HepG2 (cell line): Measurements from ENCODE around the gene ZBTB45. TPM values are rescaled to one million over a fixed set of nuclear protein-coding genes. Genes with fewer than 3 reads are reported as not detected.
A peak's percentile ranks its signal among the peaks of the same experiment; 100 is the strongest.

Experiments used
- ATAC-seq: fragments of 200-7000 bp; cut with Tn5 transposase; 3 replicates; pipeline ENCODE4 v1.9.1; 2020; ENCODE audit warnings: mild to moderate bottlenecking, moderate library complexity
- BruUV-seq: library from RNA; stranded (reverse); fragments of 400-500 nt; replicated peaks from 2 replicates; lab custom pipeline; 2021; lab: Mats Ljungman, UMichigan
- CTCF ChIA-PET: fragments of 300-600 bp; formaldehyde crosslinking; extraction: SDS; loops from one replicate; lab custom pipeline; 2021; ENCODE audit warnings: low total read pairs, inconsistent platforms, low intra/inter-chr PET ratio; lab: Yijun Ruan, JAX
- POLR2A ChIA-PET: fragments of 350-600 bp; sonication (Branson Sonifier 250); formaldehyde crosslinking; loops from one replicate; lab custom pipeline; 2020; ENCODE audit warnings: antibody characterized with exemption, inconsistent platforms; lab: Yijun Ruan, JAX
- DNase-seq: peaks from one replicate; pipeline ENCODE4 v3.0.0-alpha.2; 2015; ENCODE audit warnings: low spot score
- FAIRE-seq: peaks from 3 replicates; lab custom pipeline; 2011; peaks lifted over from hg19 to GRCh38; lab: Jason Lieb, UNC
- H2AFZ ChIP-seq: one replicate; pipeline ENCODE4 v1.6.1; 2011; ENCODE audit warnings: low read length, inconsistent platforms
- H3K27ac ChIP-seq: fragments of 300-600 bp; 3 replicates; pipeline ENCODE4 v1.8.0; 2011; ENCODE audit warnings: mixed run types, mild to moderate bottlenecking, mixed read lengths, low read length, inconsistent platforms; ENCODE audit not compliant: insufficient read depth; ENCODE audit errors: extremely low read length
- H3K27me3 ChIP-seq, 2 experiments: fragments of 200-600 bp in 1 of 2; 2 replicates in 1 of 2; 3 replicates in 1 of 2; pipeline versions ENCODE4 v1.6.0 to v1.8.0; 2011; ENCODE audit warnings: low read length in 2 of 2, mild to moderate bottlenecking in 2 of 2, moderate library complexity in 2 of 2, inconsistent platforms in 1 of 2; ENCODE audit not compliant: insufficient read depth in 2 of 2, control insufficient read depth in 1 of 2
- H3K36me3 ChIP-seq, 2 experiments: fragments of 200-600 bp in 1 of 2; replicated peaks in 1 of 2; 2 replicates in 1 of 2; 3 replicates in 1 of 2; pipeline versions ENCODE4 v1.5.1 to v1.8.0; 2011; ENCODE audit warnings: low read length in 2 of 2, inconsistent platforms in 1 of 2; ENCODE audit not compliant: insufficient read depth in 2 of 2, control insufficient read depth in 1 of 2
- H3K4me1 ChIP-seq: 2 replicates; pipeline ENCODE4 v1.5.1; 2012; ENCODE audit warnings: low read length, inconsistent platforms; ENCODE audit not compliant: insufficient read depth
- H3K4me2 ChIP-seq: 2 replicates; pipeline ENCODE4 v1.6.0; 2011; ENCODE audit warnings: low read depth, low read length, inconsistent platforms
- H3K4me3 ChIP-seq, 3 experiments: fragments of 200-600 bp in 1 of 3; sonication (generic), shearing (Covaris generic) in 1 of 3; replicated peaks in 1 of 3; 2 replicates each; pipeline ENCODE4 v1.5.1; 2011 to 2016; ENCODE audit warnings: low read length in 3 of 3, inconsistent platforms in 2 of 3, low read depth in 2 of 3, mild to moderate bottlenecking in 2 of 3, control low read depth in 1 of 3, mixed read lengths in 1 of 3; ENCODE audit not compliant: insufficient read depth in 1 of 3
- H3K79me2 ChIP-seq: one replicate; pipeline ENCODE4 v1.6.1; 2011; ENCODE audit warnings: low read length, inconsistent platforms; ENCODE audit not compliant: insufficient read depth
- H3K9ac ChIP-seq: 2 replicates; pipeline ENCODE4 v1.6.0; 2011; ENCODE audit warnings: mild to moderate bottlenecking, low read depth, low read length, inconsistent platforms; ENCODE audit not compliant: insufficient read depth
- H3K9me3 ChIP-seq: 2 replicates; pipeline ENCODE4 v1.5.1; 2012; ENCODE audit warnings: mild to moderate bottlenecking, low read length
- H4K20me1 ChIP-seq: 2 replicates; pipeline ENCODE4 v1.6.0; 2011; ENCODE audit warnings: inconsistent platforms, mild to moderate bottlenecking, low read length, moderate library complexity; ENCODE audit not compliant: insufficient read depth
- RARA ChIP-seq: IDR thresholded peaks from 2 replicates; pipeline ENCODE4 v1.6.1; 2016; ENCODE audit warnings: missing genetic modification reagents, missing compliant biosample characterization
- SOX5 ChIP-seq: IDR thresholded peaks from 2 replicates; pipeline ENCODE4 v1.6.1; 2016; ENCODE audit warnings: borderline replicate concordance
- ZBTB37 ChIP-seq: sonication (generic); formaldehyde crosslinking; IDR thresholded peaks from 2 replicates; pipeline ENCODE4 v1.4.0; 2020; ENCODE audit warnings: mild to moderate bottlenecking, missing genetic modification reagents
- ZNF318 ChIP-seq: sonication (generic); formaldehyde crosslinking; IDR thresholded peaks from 2 replicates; pipeline ENCODE4 v1.4.0; 2020; ENCODE audit warnings: mild to moderate bottlenecking, missing genetic modification reagents
- ZNF367 ChIP-seq: sonication (generic); formaldehyde crosslinking; IDR thresholded peaks from 2 replicates; pipeline ENCODE4 v1.4.0; 2020; ENCODE audit warnings: missing genetic modification reagents, borderline replicate concordance
- WGBS: methylation state at CpG from one replicate; pipeline ENCODE4 v1.1.6; 2017; ENCODE audit warnings: low lambda C conversion rate; 5-methylcytosine and 5-hydroxymethylcytosine counted together
- in situ Hi-C: cut with HindIII; loops from 2 replicates; pipeline ENCODE4 v1.10.0; 2017; ENCODE audit warnings: low pct_unique_long_range_greater_than_20kb; ENCODE audit not compliant: extremely low pct_ligation_motif_present
- intact Hi-C: fragments of 100-400 bp; cut with micrococcal nuclease; formaldehyde crosslinking; loops from one replicate; pipeline ENCODE4 v1.10.0; 2022; ENCODE audit not compliant: unreplicated experiment
- polyA plus RNA-seq, 8 experiments: library from polyadenylated mRNA; depleted of rRNA in 3 of 8; stranded (reverse) in 7 of 8; unstranded in 1 of 8; fragments of >200 nt; fragmentation: Illumina TruSeq in 4 of 8; extraction: Trizol in 4 of 8; gene quantifications; 2 replicates each; pipeline versions ENCODE4 v1.2.1 to v1.2.3, GENCODE V29; 2011 to 2016; ENCODE audit warnings: low read depth in 4 of 8, missing spikeins in 1 of 8, mixed read lengths in 1 of 8; ENCODE audit not compliant: insufficient read depth in 1 of 8
- total RNA-seq, 5 experiments: library from RNA; depleted of rRNA; stranded (reverse); fragments of >200 nt; fragmentation: Illumina TruSeq; extraction: Trizol; gene quantifications; 2 replicates each; pipeline ENCODE4 v1.2.3, GENCODE V29; 2016; ENCODE audit warnings: low read depth in 1 of 5

The ZBTB45 gene
- total and polyA plus RNA-seq, 2 of the 13 experiments (the other 11 are each of a cell fraction or from before 2014, with no cell fraction given): 3.0 to 3.7 TPM

GRCh38 chr19:58521651-58522050, 2.0 kb upstream of the ZBTB45 start (continued):
- TF ChIP-seq ZBTB37 (CRISPR knock-in tag): no peak
- TF ChIP-seq SOX5 (CRISPR knock-in tag): no peak

- POLR2A ChIA-PET: interaction anchor here (0.8 to 4.1 kb wide), 22 partner anchors 8 to 337 kb away, joined by 3 to 59 read pairs (median 5); partner anchors contain the start of genes CHMP2A, MZF1, SLC27A5 and TRIM28
- Histone ChIP-seq H3K79me2 (peaks cover 18% of the 10 kb centered on the region), H2AFZ (no peak overlapping the region), H4K20me1 (no peaks in the 10 kb centered on the region), H3K9ac (peak overlapping the region; percentile 89), H3K27ac (peak overlapping the region; percentile 88), H3K27me3 (no peaks in the 10 kb centered on the region; a peak in 1 of 5 replicates), H3K36me3 (peaks cover 5 to 6% of the 10 kb centered on the region in 2 experiments; a peak in 4 of 5 replicates), H3K4me1 (peaks cover 22% of the 10 kb centered on the region), H3K4me2 (peak overlapping the region; percentile 93), H3K9me3 (no peaks in the 10 kb centered on the region), H3K4me3 (peak overlapping the region; percentile 78 to 94 (median 90))
- ATAC-seq: no peak
- CTCF ChIA-PET: interaction anchor here (1.0 kb wide), 1 partner anchor 191 kb away, joined by 4 read pairs; no protein-coding TSS in a partner anchor
- in situ Hi-C loops: no loop called here
- 5% methylated on average over 5 of the region's 7 CpGs for WGBS
- TSS peak; percentile 93 for BruUV-seq
- no peak for DNase-seq
- intact Hi-C loops: no loop called here
- TF ChIP-seq ZNF318 (no peak), RARA (CRISPR knock-in tag) (no peak), ZNF367 (CRISPR knock-in tag) (0 out of 2 replicates have a peak, but pooled peaks have one; percentile 0)
- no peak for FAIRE-seq
These were observed 618 bp upstream of the ZBTB45 start for GRCh38 chr19:58520257-58520599.
